Gastrocnemius medialis (tissue), 4 donors: Measurements from ENCODE around the gene CDC37L1. TPM values are rescaled to one million over a fixed set of nuclear protein-coding genes. Genes with fewer than 3 reads are reported as not detected.

Experiments
- ATAC-seq, 2 donors: fragments of 150-250 bp; one replicate each; pipeline ENCODE4 v1.9.1; 2016
- DNase-seq, 2 donors: peaks; one replicate each; pipeline ENCODE4 v3.0.0-alpha.2; 2019
- H3K27ac ChIP-seq, 4 donors: fragments of 200-600 bp; sonication (generic); 1 replicate in 1 of 4; 2 replicates in 3 of 4; pipeline ENCODE4 v1.5.1; 2016 to 2018; ENCODE audit warnings: mild to moderate bottlenecking in 2 of 4, moderate library complexity in 1 of 4
- H3K27me3 ChIP-seq, 3 donors: fragments of 200-600 bp; sonication (generic) in 2 of 3; 1 replicate in 1 of 3; 2 replicates in 2 of 3; pipeline versions ENCODE4 v1.5.1 to v1.6.0; 2016 to 2019; ENCODE audit warnings: mild to moderate bottlenecking in 1 of 3, moderate library complexity in 1 of 3
- H3K36me3 ChIP-seq, 2 donors: fragments of 200-600 bp; sonication (generic) in 1 of 2; one replicate each; pipeline ENCODE4 v1.5.1; 2017 to 2018
- H3K4me1 ChIP-seq, 2 donors: fragments of 200-600 bp; sonication (generic) in 1 of 2; one replicate each; pipeline ENCODE4 v1.5.1; 2016 to 2017; ENCODE audit warnings: mild to moderate bottlenecking in 2 of 2
- H3K4me3 ChIP-seq, 4 donors: fragments of 200-600 bp; sonication (generic) in 3 of 4; 1 replicate in 1 of 4; 2 replicates in 3 of 4; pipeline ENCODE4 v1.5.1; 2016 to 2019; ENCODE audit warnings: mild to moderate bottlenecking in 2 of 4
- H3K9me3 ChIP-seq, 3 donors: fragments of 200-600 bp; sonication (generic) in 2 of 3; 1 replicate in 1 of 3; 2 replicates in 2 of 3; pipeline ENCODE4 v1.5.1; 2016 to 2019
- POLR2A ChIP-seq, 2 donors: fragments of 450-650 bp; IDR thresholded peaks; one replicate each; pipeline ENCODE4 v1.6.1; 2017; ENCODE audit warnings: antibody characterized with exemption in 2 of 2, mild to moderate bottlenecking in 2 of 2, moderate library complexity in 2 of 2
- in situ Hi-C, 4 donors: fragments of 200-750 bp; cut with MboI; loops; one replicate each; pipeline versions ENCODE4 v1.15.0 to v1.8.0; 2017; ENCODE audit warnings: low sequenced_read_pairs in 4 of 4
- intact Hi-C: fragments of 100-400 bp; cut with DNase I; formaldehyde crosslinking; loops from one replicate; pipeline ENCODE4 v1.15.1; 2023; ENCODE audit warnings: low total_unique reads
- total RNA-seq, 4 donors: library from RNA; depleted of rRNA; stranded (reverse); fragments of >200 nt; gene quantifications; one replicate each; pipeline versions ENCODE4 v1.1.0 to v1.2.3, GENCODE V29; 2016
- TF ChIP-seq, protein P1 (sequence below), 5 experiments: fragments of 450-650 bp in 3 of 5; fragments of 200-600 bp in 2 of 5; sonication (generic) in 2 of 5; IDR thresholded peaks in 4 of 5; conservative IDR thresholded peaks in 1 of 5; 1 replicate in 4 of 5; 2 replicates in 1 of 5; pipeline ENCODE4 v1.5.1; 2016 to 2019; ENCODE audit warnings: antibody characterized with exemption in 5 of 5, mild to moderate bottlenecking in 3 of 5, moderate library complexity in 3 of 5

Gene CDC37L1
- total RNA-seq, 4 donors from 2014 or later = 91.1 to 157 (median 131) TPM

DNA sequence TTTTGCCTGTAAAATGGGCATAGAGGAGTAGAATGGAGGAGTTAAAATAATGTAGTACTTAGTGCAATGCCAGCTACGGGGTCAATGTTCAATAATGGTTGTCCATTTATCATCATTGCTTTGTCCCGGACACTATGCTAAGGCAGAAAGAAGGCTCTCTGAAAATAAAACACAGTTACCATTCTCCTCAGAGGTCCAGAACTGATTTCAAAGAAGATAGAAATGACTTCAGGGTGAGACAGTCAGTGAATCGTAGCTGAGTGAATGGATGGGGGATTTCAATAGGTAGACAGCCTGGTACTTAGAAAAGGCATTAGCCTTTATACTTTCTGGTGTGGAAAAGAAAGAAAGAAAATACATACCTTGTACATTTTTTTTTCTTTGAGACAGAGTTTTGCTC is 62.9 kb downstream of the CDC37L1 start:
- in situ Hi-C loops = loop anchor here in 2 of 4 donors (5.0 kb wide), 1 partner anchor 80 kb away; the partner anchor contains the start of gene PLPP6 (in 2 of the 2)
- TF ChIP-seq, protein P1, sequence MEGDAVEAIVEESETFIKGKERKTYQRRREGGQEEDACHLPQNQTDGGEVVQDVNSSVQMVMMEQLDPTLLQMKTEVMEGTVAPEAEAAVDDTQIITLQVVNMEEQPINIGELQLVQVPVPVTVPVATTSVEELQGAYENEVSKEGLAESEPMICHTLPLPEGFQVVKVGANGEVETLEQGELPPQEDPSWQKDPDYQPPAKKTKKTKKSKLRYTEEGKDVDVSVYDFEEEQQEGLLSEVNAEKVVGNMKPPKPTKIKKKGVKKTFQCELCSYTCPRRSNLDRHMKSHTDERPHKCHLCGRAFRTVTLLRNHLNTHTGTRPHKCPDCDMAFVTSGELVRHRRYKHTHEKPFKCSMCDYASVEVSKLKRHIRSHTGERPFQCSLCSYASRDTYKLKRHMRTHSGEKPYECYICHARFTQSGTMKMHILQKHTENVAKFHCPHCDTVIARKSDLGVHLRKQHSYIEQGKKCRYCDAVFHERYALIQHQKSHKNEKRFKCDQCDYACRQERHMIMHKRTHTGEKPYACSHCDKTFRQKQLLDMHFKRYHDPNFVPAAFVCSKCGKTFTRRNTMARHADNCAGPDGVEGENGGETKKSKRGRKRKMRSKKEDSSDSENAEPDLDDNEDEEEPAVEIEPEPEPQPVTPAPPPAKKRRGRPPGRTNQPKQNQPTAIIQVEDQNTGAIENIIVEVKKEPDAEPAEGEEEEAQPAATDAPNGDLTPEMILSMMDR (IDR thresholded peaks at IDR 0.05 in 4 of 5, conservative IDR thresholded peaks at IDR 0.05 in 1 of 5) = no peak
- TF ChIP-seq POLR2A (IDR thresholded peaks at IDR 0.05) = no peak
- no peaks in the 10 kb centered on the region for H3K36me3 ChIP-seq
- ATAC-seq = no peak
- intact Hi-C loops = loop anchor here (5.0 to 10.0 kb wide), 2 partner anchors 50 to 703 kb away; partner anchors contain the start of gene RCL1
- peaks cover 11 to 20% of the 10 kb centered on the region in 2 donors for H3K4me1 ChIP-seq
- no peaks in the 10 kb centered on the region for H3K27me3 ChIP-seq
- DNase-seq = no peak
- H3K4me3 ChIP-seq = peak overlapping the region in 1 of 4 donors; percentile 84
- peak overlapping the region; percentile 87 to 95 (median 92) for H3K27ac ChIP-seq
- H3K9me3 ChIP-seq = no peaks in the 10 kb centered on the region

DNA sequence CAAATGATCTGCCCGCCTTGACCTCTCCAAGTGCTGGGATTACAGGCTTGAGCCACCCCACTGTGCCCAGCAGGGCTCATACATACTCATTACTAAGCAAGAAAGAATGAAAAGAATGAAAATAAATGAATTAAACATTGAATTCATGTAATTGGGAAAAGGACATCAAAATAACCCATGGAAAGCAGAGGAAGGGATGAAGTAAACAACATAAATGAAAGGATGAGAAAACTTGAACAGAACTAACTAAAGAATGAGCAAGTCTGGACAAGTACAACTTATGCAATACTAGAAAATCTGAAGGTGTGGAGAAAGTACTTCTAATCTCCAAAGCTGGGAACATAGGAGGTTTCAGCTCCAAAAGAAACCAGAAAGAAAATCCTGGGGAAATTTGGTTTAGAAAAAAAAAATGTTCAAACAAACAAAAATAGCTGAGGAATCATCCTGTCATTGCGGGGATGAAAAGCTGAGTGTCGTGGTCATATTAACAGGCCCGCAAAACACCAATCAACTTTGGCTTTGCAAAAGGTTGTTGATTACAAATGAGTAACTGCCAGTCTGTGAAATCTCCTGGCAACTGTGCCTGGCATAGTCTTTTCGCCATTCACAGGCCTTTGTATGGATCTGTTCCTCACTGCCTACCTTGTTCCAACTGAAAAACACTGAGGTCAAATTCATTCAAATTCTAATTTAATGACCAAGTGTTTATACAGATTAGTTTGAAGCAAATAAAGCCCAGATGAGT is 63.9 kb downstream of the CDC37L1 start:
- Histone ChIP-seq H3K36me3 (no peaks in the 10 kb centered on the region), H3K9me3 (no peaks in the 10 kb centered on the region), H3K27ac (peak overlapping the region in 1 of 4 donors; percentile 11), H3K27me3 (no peaks in the 10 kb centered on the region), H3K4me3 (no peak overlapping the region), H3K4me1 (peaks cover 11 to 13% of the 10 kb centered on the region in 2 donors)
- DNase-seq (no peak), ATAC-seq (no peak)
- no peak for TF ChIP-seq POLR2A (IDR thresholded peaks at IDR 0.05)
- TF ChIP-seq, protein P1 (IDR thresholded peaks at IDR 0.05 in 4 of 5, conservative IDR thresholded peaks at IDR 0.05 in 1 of 5) = no peak
- in situ Hi-C loops = loop anchor here in 2 of 4 donors (5.0 kb wide), 1 partner anchor 81 kb away; the partner anchor contains the start of gene PLPP6 (in 2 of the 2)
- intact Hi-C loops = loop anchor here (5.0 to 10.0 kb wide), 2 partner anchors 49 to 701 kb away; partner anchors contain the start of gene RCL1

DNA sequence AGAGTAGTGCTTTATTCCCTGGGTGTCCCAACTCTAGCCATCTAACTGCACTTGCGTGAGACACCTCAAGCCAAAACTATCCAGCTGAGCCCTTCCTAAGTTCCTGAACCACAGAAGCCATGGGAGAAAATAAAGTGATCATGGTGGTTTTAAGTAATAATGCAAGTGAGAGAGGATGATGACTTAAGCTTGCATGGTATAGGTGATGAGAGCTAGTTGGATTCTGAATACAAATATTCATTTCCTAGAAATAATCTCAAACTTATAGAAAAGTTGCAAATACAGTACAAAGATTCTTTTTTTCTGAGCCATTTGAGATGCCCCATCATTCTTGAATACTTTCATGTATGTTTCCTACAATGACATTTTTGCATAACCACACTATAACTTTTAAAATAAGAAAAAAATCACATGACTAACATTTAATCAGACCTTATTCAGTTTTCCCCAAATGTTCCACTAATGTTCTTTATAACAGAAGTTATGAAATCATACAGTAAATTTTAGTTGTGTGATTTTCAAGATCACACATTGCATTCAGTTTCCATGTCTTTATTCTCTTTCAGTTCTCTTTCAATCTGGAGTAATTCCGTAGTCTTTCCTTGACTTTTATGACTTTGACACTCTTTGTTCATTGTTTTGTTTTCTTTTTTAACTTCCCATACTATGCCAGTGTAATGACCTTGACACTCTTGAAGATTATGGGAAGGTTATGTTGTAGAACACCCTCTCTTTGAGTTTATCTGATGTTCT is 67.1 kb downstream of the CDC37L1 start:
- DNase-seq = no peak
- intact Hi-C loops = loop anchor here (10.0 kb wide), 1 partner anchor 698 kb away; no protein-coding TSS in a partner anchor

DNA sequence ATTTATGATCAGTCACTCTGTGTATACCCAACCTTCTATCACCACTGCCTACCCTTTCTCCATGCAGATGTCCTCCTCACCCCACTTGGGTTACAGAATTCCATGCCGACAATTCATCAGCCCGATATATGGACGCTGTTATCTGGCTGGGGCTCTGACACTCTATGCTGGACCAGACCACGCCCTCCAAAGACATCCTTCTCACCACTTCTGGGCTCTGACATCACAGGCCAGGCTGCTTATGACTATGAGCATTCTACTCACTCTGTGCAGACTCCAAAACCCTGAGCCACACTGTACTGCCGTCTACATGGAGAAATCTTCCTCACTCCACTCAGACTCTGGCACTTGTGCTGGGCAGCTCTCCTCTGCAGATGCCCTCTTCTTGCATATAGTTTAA is 69.2 kb downstream of the CDC37L1 start:
- no peak for TF ChIP-seq POLR2A (IDR thresholded peaks at IDR 0.05)
- TF ChIP-seq, protein P1 (IDR thresholded peaks at IDR 0.05 in 4 of 5, conservative IDR thresholded peaks at IDR 0.05 in 1 of 5) = no peak
- no peaks in the 10 kb centered on the region for H3K27me3 ChIP-seq
- H3K27ac ChIP-seq = no peak overlapping the region
- H3K4me3 ChIP-seq = no peak overlapping the region
- no peaks in the 10 kb centered on the region for H3K9me3 ChIP-seq
- no peaks in the 10 kb centered on the region for H3K4me1 ChIP-seq
- peak in 1 of 2 donors; percentile 21 for ATAC-seq
- no peaks in the 10 kb centered on the region for H3K36me3 ChIP-seq
- DNase-seq = no peak
- intact Hi-C loops = loop anchor here (10.0 kb wide), 1 partner anchor 696 kb away; no protein-coding TSS in a partner anchor
- in situ Hi-C loops = no loop called here

More for the DNA sequence above, 67.1 kb downstream of the CDC37L1 start:
- Histone ChIP-seq H3K27ac (no peak overlapping the region), H3K4me1 (no peaks in the 10 kb centered on the region), H3K27me3 (no peaks in the 10 kb centered on the region), H3K9me3 (no peaks in the 10 kb centered on the region), H3K4me3 (no peak overlapping the region), H3K36me3 (no peaks in the 10 kb centered on the region)
- in situ Hi-C loops = no loop called here
- TF ChIP-seq, protein P1 (IDR thresholded peaks at IDR 0.05 in 4 of 5, conservative IDR thresholded peaks at IDR 0.05 in 1 of 5) = no peak
- TF ChIP-seq POLR2A (IDR thresholded peaks at IDR 0.05) = no peak
- ATAC-seq = no peak
